SU-DHL-6 (cell line): ENCODE measurements around the gene ODAD2.

Source experiments
- CTCF ChIP-seq: fragments of 200-600 bp; sonication (generic); IDR thresholded peaks from one replicate; pipeline ENCODE4 v1.5.1; 2017; ENCODE audit warnings: antibody characterized with exemption, mild to moderate bottlenecking, low read length, moderate library complexity; ENCODE audit not compliant: insufficient read depth, poor library complexity, severe bottlenecking
- EZH2phosphoT487 ChIP-seq: fragments of 200-600 bp; sonication (generic), shearing (Covaris generic); conservative IDR thresholded peaks from 2 replicates; pipeline ENCODE4 v1.6.1; 2018; ENCODE audit warnings: mild to moderate bottlenecking, antibody characterized with exemption, low read length, moderate library complexity, mixed read lengths

GRCh38 chr10:27815846-27816245 lies 183.0 kb downstream of the ODAD2 start:
- TF ChIP-seq CTCF (no peak), EZH2phosphoT487 (no peak)
